Smooth muscle cell (in vitro differentiated cells): ENCODE measurements around the gene PDE6A. TPM values are rescaled to one million over a fixed set of nuclear protein-coding genes. Genes with fewer than 3 reads are reported as not detected.

ENCODE experiments used
- DNase-seq: peaks from one replicate; lab custom pipeline; 2025; ENCODE audit not compliant: unreplicated experiment; lab: John Stamatoyannopoulos, UW
- H2AFZ ChIP-seq: fragments of 200-600 bp; sonication (generic); 2 replicates; pipeline ENCODE4 v1.6.0; 2016; ENCODE audit warnings: antibody characterized with exemption, low read depth, mild to moderate bottlenecking
- H3F3A ChIP-seq: fragments of 200-600 bp; sonication (generic); 2 replicates; pipeline ENCODE4 v1.6.0; 2017; ENCODE audit warnings: antibody characterized with exemption, low read depth
- H3K27ac ChIP-seq: fragments of 200-600 bp; sonication (generic); 2 replicates; pipeline ENCODE4 v1.5.1; 2016; ENCODE audit warnings: low read depth, mild to moderate bottlenecking
- H3K27me3 ChIP-seq: fragments of 200-600 bp; sonication (generic); 2 replicates; pipeline ENCODE4 v1.6.1; 2016; ENCODE audit warnings: low read depth, mild to moderate bottlenecking
- H3K36me3 ChIP-seq: fragments of 200-600 bp; sonication (generic); 2 replicates; pipeline ENCODE4 v1.5.1; 2016; ENCODE audit warnings: low read depth
- H3K4me1 ChIP-seq: fragments of 200-600 bp; sonication (generic); 2 replicates; pipeline ENCODE4 v1.5.1; 2016; ENCODE audit warnings: low read depth
- H3K4me2 ChIP-seq: fragments of 200-600 bp; sonication (generic); 2 replicates; pipeline ENCODE4 v1.6.0; 2016; ENCODE audit warnings: mild to moderate bottlenecking
- H3K4me3 ChIP-seq: fragments of 200-600 bp; sonication (generic); 2 replicates; pipeline ENCODE4 v1.5.1; 2016; ENCODE audit warnings: mild to moderate bottlenecking
- H3K79me2 ChIP-seq: fragments of 200-600 bp; sonication (generic); 2 replicates; pipeline ENCODE4 v1.6.0; 2016; ENCODE audit warnings: low read depth, mild to moderate bottlenecking
- H3K9ac ChIP-seq: fragments of 200-600 bp; sonication (generic); 2 replicates; pipeline ENCODE4 v1.6.0; 2016; ENCODE audit warnings: low read depth
- H3K9me3 ChIP-seq: fragments of 200-600 bp; sonication (generic); replicated peaks from 2 replicates; pipeline ENCODE4 v1.5.1; 2016; ENCODE audit warnings: low read depth
- H4K20me1 ChIP-seq: fragments of 200-600 bp; sonication (generic); 2 replicates; pipeline ENCODE4 v1.6.0; 2016; ENCODE audit warnings: low read depth
- CTCF ChIP-seq: fragments of 200-600 bp; sonication (generic); IDR thresholded peaks from 2 replicates; pipeline ENCODE4 v1.5.1; 2017; ENCODE audit warnings: borderline replicate concordance, mild to moderate bottlenecking, antibody characterized with exemption; ENCODE audit not compliant: insufficient read depth, poor library complexity, severe bottlenecking
- WGBS: methylation state at CpG from one replicate; pipeline ENCODE4 v1.1.7; 2016; ENCODE audit warnings: low lambda C conversion rate; 5-methylcytosine and 5-hydroxymethylcytosine counted together
- polyA plus RNA-seq: library from polyadenylated mRNA; unstranded; fragments of >200 nt; fragmentation: Nextera tagmentation; extraction: Ambion mirVana; gene quantifications from 2 replicates; pipeline ENCODE4 v1.2.1, GENCODE V29; 2016
- total RNA-seq: library from RNA; depleted of rRNA; stranded (reverse); fragments of >200 nt; gene quantifications from 2 replicates; pipeline ENCODE4 v1.2.3, GENCODE V29; 2014

PDE6A gene
- total and polyA plus RNA-seq, 2 experiments from 2014 or later = 0.05 TPM; not detected in 1

GRCh38 chr5:149916334-149917072 is 28.1 kb downstream of the PDE6A start:
- H3K36me3 ChIP-seq = no peaks in the 10 kb centered on the region
- peaks cover 11% of the 10 kb centered on the region for H3F3A ChIP-seq
- DNase-seq = no peak
- H3K9ac ChIP-seq = no peak overlapping the region
- no peak overlapping the region for H3K4me2 ChIP-seq
- no peaks in the 10 kb centered on the region for H3K79me2 ChIP-seq
- H3K4me3 ChIP-seq = no peak overlapping the region
- H3K27ac ChIP-seq = peak overlapping the region; percentile 76
- H3K9me3 ChIP-seq = no peaks in the 10 kb centered on the region
- no peaks in the 10 kb centered on the region for H4K20me1 ChIP-seq
- no peak for TF ChIP-seq CTCF
- no peaks in the 10 kb centered on the region for H3K27me3 ChIP-seq
- 78% methylated on average over 7 of the region's 7 CpGs for WGBS
- no peak overlapping the region for H2AFZ ChIP-seq
- peaks cover 16% of the 10 kb centered on the region for H3K4me1 ChIP-seq

- no peaks in the 10 kb centered on the region for H4K20me1 ChIP-seq
- H3K4me3 ChIP-seq = no peak overlapping the region
- H3K36me3 ChIP-seq = no peaks in the 10 kb centered on the region
- H3K27ac ChIP-seq = peak overlapping the region; percentile 76
- no peaks in the 10 kb centered on the region for H3K79me2 ChIP-seq
- H3F3A ChIP-seq = peaks cover 11% of the 10 kb centered on the region
- H3K4me1 ChIP-seq = peaks cover 16% of the 10 kb centered on the region
- no peaks in the 10 kb centered on the region for H3K27me3 ChIP-seq
- peak overlapping the region; percentile 33 for H3K4me2 ChIP-seq
- whole genome bisulfite sequencing = 80% methylated on average over 7 of the region's 7 CpGs
- no peak overlapping the region for H2AFZ ChIP-seq
- DNase-seq = no peak
- no peak overlapping the region for H3K9ac ChIP-seq
- no peaks in the 10 kb centered on the region for H3K9me3 ChIP-seq
- TF ChIP-seq CTCF = no peak
Measured at GRCh38 chr5:149915392-149916260, 29.0 kb downstream of the PDE6A start.

GRCh38 chr5:149913436-149914419 is 30.9 kb downstream of the PDE6A start:
- peak overlapping the region; percentile 53 for H3K4me2 ChIP-seq
- no peaks in the 10 kb centered on the region for H3K27me3 ChIP-seq
- H3K27ac ChIP-seq = peak overlapping the region; percentile 28
- no peaks in the 10 kb centered on the region for H3K9me3 ChIP-seq
- peaks cover 11% of the 10 kb centered on the region for H3F3A ChIP-seq
- H3K4me1 ChIP-seq = peaks cover 16% of the 10 kb centered on the region
- no peaks in the 10 kb centered on the region for H4K20me1 ChIP-seq
- H3K36me3 ChIP-seq = no peaks in the 10 kb centered on the region
- no peak overlapping the region for H2AFZ ChIP-seq
- no peak for TF ChIP-seq CTCF
- WGBS = 33% methylated on average over 7 of the region's 7 CpGs
- no peak overlapping the region for H3K9ac ChIP-seq
- no peaks in the 10 kb centered on the region for H3K79me2 ChIP-seq
- no peak for DNase-seq
- H3K4me3 ChIP-seq = no peak overlapping the region
